ENCODE results near the gene GSC2.

GSC2 gene

GRCh38 chr22:19111584-19111983 lies 38.5 kb downstream of the GSC2 start:
- no peak for TF ChIP-seq CTCF (conservative IDR thresholded peaks at IDR 0.05; ENCODE audit: low read length)
- no peak overlapping the region for H3K4me3 ChIP-seq (ENCODE audit: low read length)
- DNase-seq (ENCODE audit: low read depth), result no peak

GRCh38 chr22:19111140-19111539 lies 39.0 kb downstream of the GSC2 start:
- DNase-seq (ENCODE audit: low read depth), result no peak
- H3K4me3 ChIP-seq (ENCODE audit: low read length), result no peak overlapping the region
- no peak for TF ChIP-seq CTCF (conservative IDR thresholded peaks at IDR 0.05; ENCODE audit: low read length)

GRCh38 chr22:19110646-19111045 lies 39.4 kb downstream of the GSC2 start:
- no peak for DNase-seq (ENCODE audit: low read depth)
- no peak for TF ChIP-seq CTCF (conservative IDR thresholded peaks at IDR 0.05; ENCODE audit: low read length)
- no peak overlapping the region for H3K4me3 ChIP-seq (ENCODE audit: low read length)

GRCh38 chr22:19110064-19110458 lies 40.0 kb downstream of the GSC2 start:
- no peak for TF ChIP-seq CTCF (conservative IDR thresholded peaks at IDR 0.05; ENCODE audit: low read length)
- no peak for DNase-seq (ENCODE audit: low read depth)
- no peak overlapping the region for H3K4me3 ChIP-seq (ENCODE audit: low read length)

- peak; percentile 78 for DNase-seq (ENCODE audit: low read depth)
- no peak for TF ChIP-seq CTCF (conservative IDR thresholded peaks at IDR 0.05; ENCODE audit: low read length)
- no peak overlapping the region for H3K4me3 ChIP-seq (ENCODE audit: low read length)
Observed at GRCh38 chr22:19109198-19110063, 40.7 kb downstream of the GSC2 start.

- no peak for TF ChIP-seq CTCF (conservative IDR thresholded peaks at IDR 0.05; ENCODE audit: low read length)
- H3K4me3 ChIP-seq (ENCODE audit: low read length), result no peak overlapping the region
Observed at GRCh38 chr22:19108807-19109197, 41.3 kb downstream of the GSC2 start.

GRCh38 chr22:19107730-19108074 lies 42.4 kb downstream of the GSC2 start:
- TF ChIP-seq CTCF (conservative IDR thresholded peaks at IDR 0.05; ENCODE audit: low read length), result no peak
- no peak for DNase-seq (ENCODE audit: low read depth)

More at GRCh38 chr22:19108807-19109197, 41.3 kb downstream of the GSC2 start:
- DNase-seq (ENCODE audit: low read depth), result no peak

More at GRCh38 chr22:19107730-19108074, 42.4 kb downstream of the GSC2 start:
- H3K4me3 ChIP-seq (ENCODE audit: low read length), result no peak overlapping the region
